NB4 (cell line): Measurements from ENCODE around the gene COX7C.

Source experiments
- MYC ChIP-seq: IDR thresholded peaks from 2 replicates; pipeline ENCODE4 v1.6.1; 2011; ENCODE audit warnings: low read depth, low read length
- POLR2A ChIP-seq: IDR thresholded peaks from 2 replicates; pipeline ENCODE4 v1.6.1; 2011; ENCODE audit warnings: mild to moderate bottlenecking; ENCODE audit not compliant: insufficient read length; ENCODE audit errors: extremely low read depth
- TF ChIP-seq, protein P1 (sequence below): IDR thresholded peaks from one replicate; pipeline ENCODE4 v1.5.1; 2012; ENCODE audit warnings: low read depth, low read length
- TF ChIP-seq, protein P2 (sequence below): IDR thresholded peaks from 2 replicates; pipeline ENCODE4 v1.6.1; 2011; ENCODE audit warnings: low read depth, low read length

GRCh38 chr5:86570427-86571083 is 47.2 kb upstream of the COX7C start:
- TF ChIP-seq, protein P1, sequence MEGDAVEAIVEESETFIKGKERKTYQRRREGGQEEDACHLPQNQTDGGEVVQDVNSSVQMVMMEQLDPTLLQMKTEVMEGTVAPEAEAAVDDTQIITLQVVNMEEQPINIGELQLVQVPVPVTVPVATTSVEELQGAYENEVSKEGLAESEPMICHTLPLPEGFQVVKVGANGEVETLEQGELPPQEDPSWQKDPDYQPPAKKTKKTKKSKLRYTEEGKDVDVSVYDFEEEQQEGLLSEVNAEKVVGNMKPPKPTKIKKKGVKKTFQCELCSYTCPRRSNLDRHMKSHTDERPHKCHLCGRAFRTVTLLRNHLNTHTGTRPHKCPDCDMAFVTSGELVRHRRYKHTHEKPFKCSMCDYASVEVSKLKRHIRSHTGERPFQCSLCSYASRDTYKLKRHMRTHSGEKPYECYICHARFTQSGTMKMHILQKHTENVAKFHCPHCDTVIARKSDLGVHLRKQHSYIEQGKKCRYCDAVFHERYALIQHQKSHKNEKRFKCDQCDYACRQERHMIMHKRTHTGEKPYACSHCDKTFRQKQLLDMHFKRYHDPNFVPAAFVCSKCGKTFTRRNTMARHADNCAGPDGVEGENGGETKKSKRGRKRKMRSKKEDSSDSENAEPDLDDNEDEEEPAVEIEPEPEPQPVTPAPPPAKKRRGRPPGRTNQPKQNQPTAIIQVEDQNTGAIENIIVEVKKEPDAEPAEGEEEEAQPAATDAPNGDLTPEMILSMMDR, result no peak
- TF ChIP-seq MYC, result no peak
- no peak for TF ChIP-seq POLR2A
- TF ChIP-seq, protein P2, sequence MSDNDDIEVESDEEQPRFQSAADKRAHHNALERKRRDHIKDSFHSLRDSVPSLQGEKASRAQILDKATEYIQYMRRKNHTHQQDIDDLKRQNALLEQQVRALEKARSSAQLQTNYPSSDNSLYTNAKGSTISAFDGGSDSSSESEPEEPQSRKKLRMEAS, result no peak
